Body of pancreas (tissue), 4 donors: ENCODE results near the gene LRFN2.

Source experiments
- POLR2A ChIP-seq, 3 donors: fragments of 450-650 bp; IDR thresholded peaks; one replicate each; pipeline ENCODE4 v1.6.1; 2016; ENCODE audit warnings: antibody characterized with exemption in 3 of 3, mild to moderate bottlenecking in 2 of 3
- TF ChIP-seq, protein P1 (sequence below), 7 experiments: fragments of 450-650 bp in 4 of 7; fragments of 200-600 bp in 3 of 7; sonication (generic) in 3 of 7; IDR thresholded peaks; one replicate each; pipeline ENCODE4 v1.5.1; 2016 to 2019; ENCODE audit warnings: antibody characterized with exemption in 7 of 7

DNA sequence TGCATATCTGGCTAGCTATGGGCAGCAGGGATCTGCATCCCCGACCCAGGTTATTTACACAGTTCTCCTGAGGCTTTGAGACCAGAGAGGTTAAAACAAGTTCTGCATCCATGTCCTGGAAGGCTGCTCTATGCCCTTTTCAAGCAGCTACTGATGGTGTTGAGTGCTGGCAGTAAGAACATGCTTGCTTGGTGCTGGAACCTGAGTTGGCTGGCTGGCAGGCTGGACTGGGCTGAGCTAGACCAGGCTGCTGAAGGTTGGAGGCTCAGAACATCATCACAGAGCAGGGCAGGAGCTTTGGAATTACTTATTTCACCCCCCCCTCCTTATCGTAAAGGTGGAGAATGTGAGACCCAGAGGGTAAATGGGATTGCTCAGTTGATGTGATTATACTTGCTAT lies 16.9 kb upstream of the LRFN2 start:
- TF ChIP-seq, protein P1, sequence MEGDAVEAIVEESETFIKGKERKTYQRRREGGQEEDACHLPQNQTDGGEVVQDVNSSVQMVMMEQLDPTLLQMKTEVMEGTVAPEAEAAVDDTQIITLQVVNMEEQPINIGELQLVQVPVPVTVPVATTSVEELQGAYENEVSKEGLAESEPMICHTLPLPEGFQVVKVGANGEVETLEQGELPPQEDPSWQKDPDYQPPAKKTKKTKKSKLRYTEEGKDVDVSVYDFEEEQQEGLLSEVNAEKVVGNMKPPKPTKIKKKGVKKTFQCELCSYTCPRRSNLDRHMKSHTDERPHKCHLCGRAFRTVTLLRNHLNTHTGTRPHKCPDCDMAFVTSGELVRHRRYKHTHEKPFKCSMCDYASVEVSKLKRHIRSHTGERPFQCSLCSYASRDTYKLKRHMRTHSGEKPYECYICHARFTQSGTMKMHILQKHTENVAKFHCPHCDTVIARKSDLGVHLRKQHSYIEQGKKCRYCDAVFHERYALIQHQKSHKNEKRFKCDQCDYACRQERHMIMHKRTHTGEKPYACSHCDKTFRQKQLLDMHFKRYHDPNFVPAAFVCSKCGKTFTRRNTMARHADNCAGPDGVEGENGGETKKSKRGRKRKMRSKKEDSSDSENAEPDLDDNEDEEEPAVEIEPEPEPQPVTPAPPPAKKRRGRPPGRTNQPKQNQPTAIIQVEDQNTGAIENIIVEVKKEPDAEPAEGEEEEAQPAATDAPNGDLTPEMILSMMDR (IDR thresholded peaks at IDR 0.05) = no peak
- TF ChIP-seq POLR2A (IDR thresholded peaks at IDR 0.05) = no peak
